Neural cell (in vitro differentiated cells): ENCODE data around the gene APP.

Experiments
- CTCF ChIP-seq: fragments of 450-650 bp; IDR thresholded peaks from 2 replicates; pipeline ENCODE4 v1.5.1; 2014; ENCODE audit warnings: antibody characterized with exemption, mild to moderate bottlenecking, moderate library complexity; ENCODE audit not compliant: poor library complexity, severe bottlenecking
- EP300 ChIP-seq: fragments of 450-650 bp; conservative IDR thresholded peaks from 2 replicates; pipeline ENCODE4 v1.6.1; 2014; ENCODE audit warnings: antibody characterized with exemption, mild to moderate bottlenecking, moderate library complexity; ENCODE audit not compliant: poor library complexity, severe bottlenecking
- EZH2 ChIP-seq: fragments of 200-600, 300-800 bp; shearing (Covaris generic), sonication (generic); IDR thresholded peaks from 2 replicates; pipeline ENCODE4 v1.6.1; 2014; ENCODE audit warnings: antibody characterized with exemption, low read length, borderline replicate concordance, mild to moderate bottlenecking; ENCODE audit not compliant: insufficient read depth, poor library complexity, severe bottlenecking
- POLR2AphosphoS5 ChIP-seq: IDR thresholded peaks from 2 replicates; pipeline ENCODE4 v1.6.1; 2012
- TAF1 ChIP-seq: IDR thresholded peaks from 2 replicates; pipeline ENCODE4 v1.6.1; 2012; ENCODE audit warnings: low read depth

- TF ChIP-seq TAF1: no peak
- no peak for TF ChIP-seq CTCF
- TF ChIP-seq POLR2AphosphoS5: no peak
- TF ChIP-seq EZH2: no peak
- no peak for TF ChIP-seq EP300
Measured at GRCh38 chr21:25984538-25984937, 186.0 kb downstream of the APP start.
